GM10266 (cell line): ENCODE results near the gene ABCA7.

ENCODE experiments used
- DNase-seq: peaks from one replicate; pipeline ENCODE4 v3.0.0; 2012; ENCODE audit errors: extremely low spot score
- TF ChIP-seq, protein P1 (sequence below): IDR thresholded peaks from 2 replicates; pipeline ENCODE4 v1.5.1; 2012; ENCODE audit warnings: mild to moderate bottlenecking, low read depth; ENCODE audit not compliant: control insufficient read depth, insufficient read depth; ENCODE audit errors: missing control alignments

ABCA7 gene

DNA sequence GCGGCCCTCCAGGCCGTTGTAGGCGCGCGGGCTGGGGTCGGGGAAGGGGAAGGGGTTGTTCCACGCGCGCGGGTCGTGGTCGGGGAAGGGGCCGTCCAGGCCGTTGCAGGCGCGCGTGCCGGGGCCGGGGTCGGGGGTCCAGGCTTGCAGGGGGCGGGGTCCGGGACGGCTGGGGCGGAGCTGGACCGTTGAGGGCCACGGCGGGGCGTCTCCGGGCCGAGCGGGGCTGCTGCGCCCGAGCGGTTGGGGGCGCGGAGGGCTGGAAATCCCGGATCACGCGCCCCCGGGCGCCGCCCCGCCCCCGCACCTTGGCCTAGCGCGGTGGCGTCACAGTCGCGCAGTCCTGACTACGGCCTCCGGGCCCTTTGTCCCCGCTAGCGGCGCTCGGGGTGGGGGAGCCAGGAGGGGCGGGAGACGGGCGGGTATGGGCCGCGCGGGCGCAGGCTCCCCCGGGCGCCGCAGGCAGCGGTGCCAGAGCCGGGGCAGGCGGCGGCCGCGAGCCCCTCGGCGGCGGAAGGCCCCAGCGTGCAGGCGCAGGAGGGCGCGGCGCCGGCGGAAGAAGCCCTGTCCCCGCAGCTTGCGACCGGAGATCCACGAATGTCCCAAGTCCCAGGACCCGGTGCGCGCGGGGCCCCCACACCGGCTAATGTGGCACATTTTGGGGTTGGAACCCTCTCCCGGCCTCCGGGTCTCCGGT lies 64.6 kb downstream of the ABCA7 start:
- TF ChIP-seq, protein P1, sequence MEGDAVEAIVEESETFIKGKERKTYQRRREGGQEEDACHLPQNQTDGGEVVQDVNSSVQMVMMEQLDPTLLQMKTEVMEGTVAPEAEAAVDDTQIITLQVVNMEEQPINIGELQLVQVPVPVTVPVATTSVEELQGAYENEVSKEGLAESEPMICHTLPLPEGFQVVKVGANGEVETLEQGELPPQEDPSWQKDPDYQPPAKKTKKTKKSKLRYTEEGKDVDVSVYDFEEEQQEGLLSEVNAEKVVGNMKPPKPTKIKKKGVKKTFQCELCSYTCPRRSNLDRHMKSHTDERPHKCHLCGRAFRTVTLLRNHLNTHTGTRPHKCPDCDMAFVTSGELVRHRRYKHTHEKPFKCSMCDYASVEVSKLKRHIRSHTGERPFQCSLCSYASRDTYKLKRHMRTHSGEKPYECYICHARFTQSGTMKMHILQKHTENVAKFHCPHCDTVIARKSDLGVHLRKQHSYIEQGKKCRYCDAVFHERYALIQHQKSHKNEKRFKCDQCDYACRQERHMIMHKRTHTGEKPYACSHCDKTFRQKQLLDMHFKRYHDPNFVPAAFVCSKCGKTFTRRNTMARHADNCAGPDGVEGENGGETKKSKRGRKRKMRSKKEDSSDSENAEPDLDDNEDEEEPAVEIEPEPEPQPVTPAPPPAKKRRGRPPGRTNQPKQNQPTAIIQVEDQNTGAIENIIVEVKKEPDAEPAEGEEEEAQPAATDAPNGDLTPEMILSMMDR = no peak
- peak; percentile 94 for DNase-seq

DNA sequence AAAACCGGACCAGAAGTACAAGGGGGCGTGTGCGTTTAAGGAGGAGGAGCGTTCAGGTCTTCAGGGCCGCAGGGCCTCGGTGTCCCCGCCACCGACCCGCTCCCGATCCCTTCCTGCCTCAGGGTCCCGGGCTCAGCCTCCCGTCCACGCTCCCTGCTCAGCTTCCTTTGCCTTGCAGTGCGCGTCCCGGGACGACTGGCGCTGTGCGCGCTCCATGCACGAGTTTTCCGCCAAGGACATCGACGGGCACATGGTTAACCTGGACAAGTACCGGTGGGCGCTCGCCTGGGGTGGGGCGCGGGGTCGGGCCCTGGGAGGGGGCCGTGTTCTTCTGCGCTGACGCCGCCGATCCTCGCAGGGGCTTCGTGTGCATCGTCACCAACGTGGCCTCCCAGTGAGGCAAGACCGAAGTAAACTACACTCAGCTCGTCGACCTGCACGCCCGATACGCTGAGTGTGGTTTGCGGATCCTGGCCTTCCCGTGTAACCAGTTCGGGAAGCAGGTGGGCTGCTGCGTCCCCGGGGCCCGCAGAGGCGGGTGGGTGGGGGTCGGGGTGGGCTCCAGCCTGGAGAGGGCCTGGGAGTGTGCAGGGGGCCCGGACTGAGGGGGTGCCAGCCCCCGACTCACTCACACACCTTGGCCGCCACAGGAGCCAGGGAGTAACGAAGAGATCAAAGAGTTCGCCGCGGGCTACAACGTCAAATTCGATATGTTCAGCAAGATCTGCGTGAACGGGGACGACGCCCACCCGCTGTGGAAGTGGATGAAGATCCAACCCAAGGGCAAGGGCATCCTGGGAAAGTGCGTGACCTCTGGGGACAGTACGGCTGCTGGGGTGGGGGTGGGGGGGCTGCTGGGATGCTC lies 65.3 kb downstream of the ABCA7 start:
- TF ChIP-seq, protein P1 = no peak
- DNase-seq = no peak

- TF ChIP-seq, protein P1 = no peak
- DNase-seq = no peak
These were observed 66.2 kb downstream of the ABCA7 start for GRCh38 chr19:1105873-1106840.

DNA sequence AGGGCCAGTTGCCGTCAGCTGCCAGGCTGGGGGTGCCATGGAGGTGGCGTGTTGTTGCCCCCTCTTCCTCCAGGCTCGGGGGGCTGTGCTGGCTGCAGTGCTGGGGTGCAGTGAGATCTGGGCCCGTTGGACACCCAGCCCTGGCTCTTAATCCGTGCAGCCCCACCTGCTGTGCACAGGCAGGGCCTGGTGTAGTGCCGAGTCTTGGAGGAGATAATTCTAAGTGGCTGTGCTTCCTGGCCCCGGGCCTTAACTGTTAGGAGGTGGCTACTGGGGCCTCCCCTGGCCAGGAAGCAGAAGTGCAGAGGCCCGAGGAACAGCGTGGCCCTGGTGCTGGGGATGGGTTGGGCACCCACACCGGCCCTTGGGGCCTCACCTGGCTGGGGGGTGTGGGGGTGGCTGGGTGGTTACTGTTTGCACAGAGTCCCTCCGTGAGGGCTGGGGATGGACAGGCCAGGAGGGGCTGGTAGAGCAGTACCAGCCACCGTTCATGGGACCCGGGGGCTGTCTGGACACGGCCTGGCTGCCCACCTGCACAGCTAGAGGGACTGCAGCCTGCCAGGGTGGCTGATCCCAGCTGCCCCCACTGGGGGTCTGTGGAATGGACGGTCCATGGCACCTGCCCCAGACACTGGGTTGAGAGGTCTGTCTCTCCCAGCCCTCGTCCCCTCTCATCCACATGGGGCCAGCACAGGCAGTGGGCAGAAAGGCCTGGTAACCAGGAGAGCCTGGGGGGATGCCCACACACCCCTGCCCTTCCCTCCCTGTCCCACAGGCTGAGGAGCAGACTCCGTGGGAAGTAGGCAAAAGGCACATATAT lies 67.1 kb downstream of the ABCA7 start:
- DNase-seq = no peak
- TF ChIP-seq, protein P1 = peak; percentile 34

DNA sequence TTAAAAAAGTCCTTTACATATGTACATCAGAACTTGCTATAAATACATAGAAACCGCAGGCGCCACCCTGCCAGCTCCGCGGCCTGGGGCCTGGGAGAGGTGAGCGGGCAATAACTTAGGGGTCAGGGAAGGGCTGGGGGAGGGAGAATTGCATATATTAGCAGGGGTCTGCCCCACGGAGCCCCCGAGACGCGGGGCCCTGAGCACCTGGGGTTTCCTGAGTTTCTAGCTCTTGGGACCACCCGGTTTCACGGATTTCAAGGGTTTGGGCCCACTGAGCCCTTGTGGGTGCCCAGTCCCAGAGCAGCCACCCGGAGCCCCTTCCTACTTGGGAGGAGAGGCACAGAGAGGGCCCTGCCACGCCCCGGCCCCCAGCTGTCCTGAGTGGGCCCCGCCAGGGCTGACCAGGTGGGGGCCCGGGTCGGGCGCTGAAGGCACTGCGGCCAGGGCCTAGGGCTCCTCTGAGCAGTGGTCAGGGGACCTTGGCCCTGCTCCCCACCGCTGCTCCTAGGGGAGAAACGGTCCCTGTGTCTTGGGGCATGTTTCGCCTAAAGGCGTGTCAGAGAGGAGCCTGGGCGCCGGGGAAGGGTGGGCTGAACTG lies 67.9 kb downstream of the ABCA7 start:
- TF ChIP-seq, protein P1 = no peak

More for the DNA sequence above, 67.9 kb downstream of the ABCA7 start:
- no peak for DNase-seq
